Left renal pelvis (tissue), 4 donors: ENCODE results near the gene FLYWCH1. TPM values are rescaled to one million over a fixed set of nuclear protein-coding genes. Genes with fewer than 3 reads are reported as not detected.

Experiments used
- polyA plus RNA-seq, 4 donors: library from polyadenylated mRNA; unstranded; fragments of 120-200 nt; gene quantifications; one replicate each; pipeline ENCODE4 v1.2.1, GENCODE V29; 2013; ENCODE audit not compliant: insufficient read length in 4 of 4

The FLYWCH1 gene
- polyA plus RNA-seq, 4 donors: 14.9 to 35.3 (median 18.5) TPM

Other genes with a start within 250 kb of the FLYWCH1 start
- 10 to 100 TPM; 19.2 to 26.0 (median 24.0) TPM for gene KCTD5, start 229.4 kb upstream of the FLYWCH1 start, polyA plus RNA-seq
- 1 to 10 TPM in 2 of 4 donors, under 1 TPM in 2; 0.73 to 1.9 (median 1.0) TPM for gene PRSS27, start 191.7 kb upstream of the FLYWCH1 start, polyA plus RNA-seq
- gene SRRM2, start 159.3 kb upstream of the FLYWCH1 start, polyA plus RNA-seq: 100 to 1,000 TPM; 437 to 838 (median 600) TPM
- 100 to 1,000 TPM; 211 to 300 (median 224) TPM for gene ELOB, start 134.7 kb upstream of the FLYWCH1 start, polyA plus RNA-seq
- under 1 TPM in 3 of 4 donors, not detected in 1; 0.18 to 0.80 (median 0.20) TPM for gene PRSS33, start 124.4 kb upstream of the FLYWCH1 start, polyA plus RNA-seq
- not detected for gene PRSS41, start 113.5 kb upstream of the FLYWCH1 start, polyA plus RNA-seq
- gene PRSS21, start 94.7 kb upstream of the FLYWCH1 start, polyA plus RNA-seq: under 1 TPM in 1 of 4 donors, not detected in 3; 0.44 TPM
- gene ZG16B, start 81.6 kb upstream of the FLYWCH1 start, polyA plus RNA-seq: under 1 TPM in 3 of 4 donors, not detected in 1; 0.42 to 0.50 (median 0.47) TPM
- 10 to 100 TPM in 1 of 4 donors, 1 to 10 TPM in 2, under 1 TPM in 1; 0.35 to 14.5 (median 6.9) TPM for gene PRSS22, start 53.8 kb upstream of the FLYWCH1 start, polyA plus RNA-seq
- 10 to 100 TPM; 21.1 to 30.0 (median 23.1) TPM for gene FLYWCH2, start 28.7 kb upstream of the FLYWCH1 start, polyA plus RNA-seq
- 1 to 10 TPM in 3 of 4 donors, not detected in 1; 1.4 to 2.2 (median 1.4) TPM for gene KREMEN2, start 52.3 kb downstream of the FLYWCH1 start, polyA plus RNA-seq
- 10 to 100 TPM in 2 of 4 donors, 1 to 10 TPM in 2; 7.0 to 10.8 (median 9.8) TPM for gene PAQR4, start 57.4 kb downstream of the FLYWCH1 start, polyA plus RNA-seq
- gene PKMYT1, start 68.5 kb downstream of the FLYWCH1 start, polyA plus RNA-seq: 10 to 100 TPM; 13.1 to 26.8 (median 16.5) TPM
- 1 to 10 TPM in 3 of 4 donors, under 1 TPM in 1; 0.87 to 4.7 (median 2.3) TPM for gene CLDN9, start 101.0 kb downstream of the FLYWCH1 start, polyA plus RNA-seq
- gene CLDN6, start 106.3 kb downstream of the FLYWCH1 start, polyA plus RNA-seq: 10 to 100 TPM in 3 of 4 donors, 1 to 10 TPM in 1; 1.1 to 38.0 (median 32.7) TPM
- 10 to 100 TPM in 2 of 4 donors, 1 to 10 TPM in 2; 4.4 to 19.3 (median 10.7) TPM for gene TNFRSF12A, start 108.4 kb downstream of the FLYWCH1 start, polyA plus RNA-seq
- gene HCFC1R1, start 112.0 kb downstream of the FLYWCH1 start, polyA plus RNA-seq: 100 to 1,000 TPM in 1 of 4 donors, 10 to 100 TPM in 3; 61.3 to 102 (median 72.0) TPM
- gene THOC6, start 112.1 kb downstream of the FLYWCH1 start, polyA plus RNA-seq: 10 to 100 TPM; 22.9 to 36.2 (median 28.0) TPM
- 1 to 10 TPM in 3 of 4 donors, under 1 TPM in 1; 0.07 to 7.7 (median 2.6) TPM for gene BICDL2, start 125.0 kb downstream of the FLYWCH1 start, polyA plus RNA-seq
- 1 to 10 TPM in 3 of 4 donors, under 1 TPM in 1; 0.67 to 2.7 (median 1.5) TPM for gene MMP25, start 134.6 kb downstream of the FLYWCH1 start, polyA plus RNA-seq
- gene IL32, start 153.7 kb downstream of the FLYWCH1 start, polyA plus RNA-seq: 10 to 100 TPM; 35.1 to 45.5 (median 36.3) TPM
- gene ZSCAN10, start 187.4 kb downstream of the FLYWCH1 start, polyA plus RNA-seq: under 1 TPM in 1 of 4 donors, not detected in 3; 0.20 TPM
- 10 to 100 TPM; 13.1 to 20.6 (median 15.4) TPM for gene ZNF205, start 200.7 kb downstream of the FLYWCH1 start, polyA plus RNA-seq
- 10 to 100 TPM; 10.1 to 15.9 (median 11.6) TPM for gene ZNF213, start 223.1 kb downstream of the FLYWCH1 start, polyA plus RNA-seq